Measurements from ENCODE around the gene ODAD3. TPM values are rescaled to one million over a fixed set of nuclear protein-coding genes. Genes with fewer than 3 reads are reported as not detected.

ODAD3 gene
- total and polyA plus RNA-seq, 8 donors, result 0.38 to 0.92 (median 0.62) TPM; not detected in 5

DNA sequence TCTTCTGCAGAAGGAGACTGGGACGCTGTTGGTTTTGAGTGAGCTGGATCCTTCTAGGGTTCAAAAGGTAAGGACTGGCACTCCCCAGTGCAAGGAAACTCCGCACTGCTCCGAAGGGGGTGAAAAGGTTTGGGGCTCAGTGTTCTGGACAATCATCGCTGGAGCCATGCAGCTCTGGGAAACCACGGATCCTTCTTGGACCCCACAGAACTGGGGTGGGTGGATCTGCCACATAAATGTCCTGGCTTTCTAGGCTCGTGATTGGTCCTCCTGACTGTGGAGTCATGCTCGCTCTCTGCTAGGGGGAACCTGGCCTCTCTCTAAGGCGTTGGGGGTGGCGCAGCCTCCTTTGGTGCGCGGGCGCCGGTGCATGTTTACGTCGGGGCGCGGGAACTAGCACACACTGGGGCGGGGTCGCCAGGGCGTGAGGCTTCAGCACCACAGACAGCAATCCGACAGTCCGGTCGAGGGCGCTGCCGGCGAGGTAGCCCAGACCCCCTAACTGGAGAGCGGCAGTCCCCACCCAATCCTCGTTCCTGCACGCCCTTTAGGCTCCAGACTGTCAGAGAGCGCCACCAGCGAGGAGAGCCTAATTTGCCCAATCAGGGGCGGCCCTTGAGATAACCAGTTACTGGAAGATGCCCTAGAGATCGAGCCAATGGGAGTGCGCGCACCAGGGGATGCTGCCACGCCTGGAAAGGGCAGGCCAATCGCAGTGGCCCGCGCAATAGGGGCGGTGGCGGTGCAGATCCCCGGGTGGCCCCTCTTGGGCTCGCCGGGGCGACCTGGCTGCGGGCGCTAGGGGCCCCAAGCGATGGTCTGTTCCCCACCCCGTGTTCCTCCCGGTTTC lies 46.8 kb upstream of the ODAD3 start:
- Histone ChIP-seq H3K4me1 (peaks cover 31 to 48% (median 42%) of the 10 kb centered on the region in 4 donors), H3K9me3 (no peaks in the 10 kb centered on the region), H3K4me3 (peak overlapping the region; percentile 24 to 41 (median 32)), H3K36me3 (peaks cover 6 to 33% (median 23%) of the 10 kb centered on the region in 4 donors), H3K27me3 (peaks cover 27 to 87% (median 48%) of the 10 kb centered on the region in 3 donors), H3K27ac (no peak overlapping the region)
- intact Hi-C loops (cut with DNase I; ENCODE audit: low total_unique reads), result no loop called here
- WGBS, 5 donors, result 4 to 7% (median 6%) methylated on average over 35 to 50 of the region's 50 CpGs
- peak; percentile 45 to 85 for DNase-seq
- TF ChIP-seq POLR2AphosphoS5 (IDR thresholded peaks at IDR 0.05) (no peak), POLR2A (IDR thresholded peaks at IDR 0.05) (no peak), EP300 (IDR thresholded peaks at IDR 0.05) (no peak)
- TF ChIP-seq, protein P1, sequence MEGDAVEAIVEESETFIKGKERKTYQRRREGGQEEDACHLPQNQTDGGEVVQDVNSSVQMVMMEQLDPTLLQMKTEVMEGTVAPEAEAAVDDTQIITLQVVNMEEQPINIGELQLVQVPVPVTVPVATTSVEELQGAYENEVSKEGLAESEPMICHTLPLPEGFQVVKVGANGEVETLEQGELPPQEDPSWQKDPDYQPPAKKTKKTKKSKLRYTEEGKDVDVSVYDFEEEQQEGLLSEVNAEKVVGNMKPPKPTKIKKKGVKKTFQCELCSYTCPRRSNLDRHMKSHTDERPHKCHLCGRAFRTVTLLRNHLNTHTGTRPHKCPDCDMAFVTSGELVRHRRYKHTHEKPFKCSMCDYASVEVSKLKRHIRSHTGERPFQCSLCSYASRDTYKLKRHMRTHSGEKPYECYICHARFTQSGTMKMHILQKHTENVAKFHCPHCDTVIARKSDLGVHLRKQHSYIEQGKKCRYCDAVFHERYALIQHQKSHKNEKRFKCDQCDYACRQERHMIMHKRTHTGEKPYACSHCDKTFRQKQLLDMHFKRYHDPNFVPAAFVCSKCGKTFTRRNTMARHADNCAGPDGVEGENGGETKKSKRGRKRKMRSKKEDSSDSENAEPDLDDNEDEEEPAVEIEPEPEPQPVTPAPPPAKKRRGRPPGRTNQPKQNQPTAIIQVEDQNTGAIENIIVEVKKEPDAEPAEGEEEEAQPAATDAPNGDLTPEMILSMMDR (IDR thresholded peaks at IDR 0.05), result no peak

DNA sequence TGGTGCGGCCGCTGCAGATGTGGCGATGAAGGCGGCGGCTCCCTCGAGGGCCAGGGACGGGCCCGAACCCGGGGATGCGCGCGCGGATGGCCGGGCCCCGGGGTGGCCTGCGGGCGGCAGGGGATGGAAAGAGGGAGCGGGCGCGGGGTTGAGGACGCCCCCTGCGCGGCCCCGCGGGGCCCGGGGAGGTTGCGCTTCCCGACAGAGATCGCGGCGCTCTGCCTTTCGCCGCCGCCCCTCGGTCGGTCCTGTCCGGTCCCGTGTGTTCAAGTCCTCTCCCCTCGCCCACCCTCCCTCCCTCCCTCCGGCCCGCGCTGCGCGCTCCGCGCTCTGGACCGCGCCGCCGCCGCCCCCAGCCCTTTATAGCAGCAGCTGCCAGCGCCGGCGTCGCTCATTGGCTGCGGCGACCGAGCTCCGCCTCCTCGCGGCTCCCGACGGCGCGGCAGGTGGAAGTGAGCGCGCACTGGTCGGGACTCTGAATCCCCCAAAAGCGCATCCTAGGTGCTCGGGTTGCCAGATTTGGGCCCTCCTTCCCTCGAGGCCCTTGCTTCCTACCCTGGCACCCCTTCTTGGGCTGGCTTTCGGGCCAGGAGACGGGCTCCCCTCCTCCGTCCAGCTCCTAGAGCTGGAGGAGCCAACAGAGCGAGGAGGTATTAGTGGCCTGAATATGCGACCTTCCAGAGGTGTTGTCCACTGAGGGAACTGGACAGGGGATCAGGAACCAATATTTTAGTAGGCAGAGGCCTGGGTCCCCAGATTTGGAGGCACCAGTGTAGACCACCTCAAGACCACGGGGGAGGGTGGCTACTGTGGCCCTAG lies 46.0 kb upstream of the ODAD3 start, which contains the start of gene ELAVL3:
ELAVL3 (minus strand) TSS at position 332 of the 819 bp plus-strand sequence. CDS start 438 bp downstream, outside the sequence.
- Histone ChIP-seq H3K27ac (no peak within 1 kb of the TSS), H3K4me1 (peaks cover 31 to 48% (median 42%) of the 10 kb centered on the region in 4 donors), H3K4me3 (peak within 1 kb of the TSS; percentile 24 to 41 (median 32)), H3K9me3 (no peaks in the 10 kb centered on the region), H3K36me3 (peaks cover 6 to 26% (median 16%) of the 10 kb centered on the region in 4 donors), H3K27me3 (peaks cover 27 to 79% (median 48%) of the 10 kb centered on the region in 3 donors)
- TF ChIP-seq EP300 (IDR thresholded peaks at IDR 0.05), result no peak
- peak in 1 of 2 donors; percentile 68 for DNase-seq
- intact Hi-C loops (cut with DNase I; ENCODE audit: low total_unique reads), result no loop called here
- WGBS, 5 donors, result 7 to 16% (median 10%) methylated on average over 35 to 76 of the region's 77 CpGs

DNA sequence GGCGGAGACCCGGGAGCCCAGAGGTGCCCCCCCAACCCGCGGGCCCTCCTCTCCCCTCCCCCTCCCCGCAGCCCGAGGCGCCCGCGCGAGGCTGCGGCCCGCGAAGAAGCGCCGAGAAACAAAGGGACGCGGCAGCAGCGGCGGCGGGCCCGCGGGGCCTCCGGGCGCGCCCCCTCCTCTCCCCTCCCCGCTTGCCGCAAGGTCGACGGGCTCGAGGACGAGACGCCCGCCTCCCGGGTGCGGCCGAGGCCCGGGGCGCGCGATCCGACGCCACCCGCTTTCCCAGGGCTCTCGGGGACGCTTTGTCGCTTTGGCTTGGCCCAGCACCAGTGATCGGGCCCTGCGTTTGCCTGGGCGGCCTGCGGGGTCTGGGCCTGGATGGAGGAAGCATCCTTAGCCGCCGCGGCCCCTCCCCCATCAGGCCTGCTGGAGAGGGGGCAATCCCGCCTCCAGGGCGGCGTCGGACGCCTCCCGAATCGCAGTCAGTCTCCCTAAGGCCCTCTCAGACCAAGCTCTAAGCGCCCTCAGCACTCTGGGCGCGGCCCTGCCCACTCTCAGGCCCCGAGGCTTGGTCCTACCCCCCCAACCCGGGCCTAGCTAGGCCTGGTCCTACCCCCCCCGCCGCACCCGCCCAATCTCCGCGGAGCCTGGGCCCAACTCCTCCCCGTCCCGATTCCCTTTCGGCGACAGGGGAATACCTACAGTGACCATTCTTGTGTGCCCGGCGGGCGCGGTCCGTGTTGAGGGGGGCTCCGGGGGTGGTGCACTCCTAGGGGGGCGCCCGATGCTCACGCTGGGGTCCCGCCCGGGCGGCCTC lies 45.2 kb upstream of the ODAD3 start:
- TF ChIP-seq EP300 (IDR thresholded peaks at IDR 0.05), result no peak
- TF ChIP-seq, protein P1 (IDR thresholded peaks at IDR 0.05), result no peak
- Histone ChIP-seq H3K27me3 (peaks cover 27 to 72% (median 48%) of the 10 kb centered on the region in 3 donors), H3K4me1 (peaks cover 31 to 48% (median 42%) of the 10 kb centered on the region in 4 donors), H3K36me3 (peaks cover 6 to 18% (median 13%) of the 10 kb centered on the region in 4 donors), H3K9me3 (no peaks in the 10 kb centered on the region), H3K4me3 (peak overlapping the region; percentile 9 to 31 (median 15)), H3K27ac (no peak overlapping the region)
- WGBS, 5 donors, result 4 to 8% (median 8%) methylated on average over 16 to 82 of the region's 86 CpGs
- DNase-seq, result peak in 1 of 2 donors; percentile 38
- intact Hi-C loops (cut with DNase I; ENCODE audit: low total_unique reads), result no loop called here

DNA sequence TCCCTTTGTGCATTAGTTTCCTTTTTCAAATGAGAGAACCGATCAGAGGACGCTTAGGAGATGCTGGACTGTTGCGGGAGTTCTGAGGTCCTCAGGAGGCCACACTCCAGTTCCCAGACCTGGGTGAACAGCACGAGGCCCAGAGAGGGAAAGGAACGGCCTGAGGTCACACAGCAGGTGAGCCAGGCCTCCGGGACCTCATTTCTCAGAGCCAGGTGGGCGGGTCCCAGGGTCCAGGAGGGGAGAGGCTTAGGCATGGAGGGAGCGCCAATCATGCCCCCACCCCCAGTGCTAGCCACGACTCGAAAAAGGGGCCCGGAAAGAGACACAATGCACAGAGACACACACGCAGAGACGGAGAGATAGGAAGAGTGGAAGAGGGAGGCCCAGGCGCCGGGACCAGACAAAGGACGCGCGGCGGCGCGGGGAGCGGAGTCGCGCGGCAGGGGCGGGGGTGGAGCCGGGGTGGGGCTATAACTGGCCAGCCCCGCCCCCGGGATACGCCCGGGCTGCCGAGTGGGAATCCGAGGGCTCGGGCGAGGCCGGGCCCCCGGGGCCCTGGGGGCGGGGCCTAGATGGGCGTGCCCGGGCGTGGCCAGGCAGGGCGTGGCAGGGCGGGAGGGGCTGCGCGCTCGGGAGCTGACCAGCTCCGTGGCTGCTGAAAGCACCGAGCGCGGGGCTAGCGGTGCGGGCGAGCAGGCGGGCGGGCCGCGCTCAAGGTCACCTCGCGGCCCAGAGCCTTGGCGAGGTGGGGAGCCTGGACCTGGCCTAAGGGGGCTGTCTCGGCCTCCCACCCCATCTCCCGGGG lies 44.4 kb upstream of the ODAD3 start:
- TF ChIP-seq, protein P1 (IDR thresholded peaks at IDR 0.05), result no peak
- no peak for TF ChIP-seq POLR2AphosphoS5 (IDR thresholded peaks at IDR 0.05)
- TF ChIP-seq EP300 (IDR thresholded peaks at IDR 0.05), result no peak
- no peak for TF ChIP-seq POLR2A (IDR thresholded peaks at IDR 0.05)
- Histone ChIP-seq H3K4me3 (peak overlapping the region; percentile 9 to 31 (median 15)), H3K36me3 (peaks cover 6 to 12% (median 11%) of the 10 kb centered on the region in 4 donors), H3K27me3 (peaks cover 27 to 64% (median 48%) of the 10 kb centered on the region in 3 donors), H3K4me1 (peaks cover 31 to 48% (median 42%) of the 10 kb centered on the region in 4 donors), H3K27ac (no peak overlapping the region), H3K9me3 (no peaks in the 10 kb centered on the region)
- intact Hi-C loops (cut with DNase I; ENCODE audit: low total_unique reads), result no loop called here
- 13 to 27% (median 19%) methylated on average over 33 to 62 of the region's 62 CpGs for WGBS, 5 donors
- peak in 1 of 2 donors; percentile 73 for DNase-seq

All from stomach (tissue), 9 donors.